Activated gamma-delta T cell treated with Interleukin-2 at 50 U/mL for 16 hours (primary cell): ENCODE data around the gene CTNND2.

Source experiments
- DNase-seq: peaks from one replicate; pipeline ENCODE4 v3.0.0-alpha.2; 2020

Gene CTNND2

GRCh38 chr5:11062397-11062796, 841.8 kb downstream of the CTNND2 start:
- DNase-seq = no peak

GRCh38 chr5:11056560-11056959, 847.7 kb downstream of the CTNND2 start:
- no peak for DNase-seq

GRCh38 chr5:11054014-11054413, 850.2 kb downstream of the CTNND2 start:
- no peak for DNase-seq

- DNase-seq = no peak
Observed at GRCh38 chr5:11052871-11053270, 851.4 kb downstream of the CTNND2 start.

- no peak for DNase-seq
Observed at GRCh38 chr5:11050596-11051304, 853.5 kb downstream of the CTNND2 start.

- no peak for DNase-seq
Observed at GRCh38 chr5:11048760-11049159, 855.5 kb downstream of the CTNND2 start.

GRCh38 chr5:11047625-11048024, 856.6 kb downstream of the CTNND2 start:
- DNase-seq = no peak

GRCh38 chr5:11047030-11047429, 857.2 kb downstream of the CTNND2 start:
- no peak for DNase-seq

- DNase-seq = no peak
Observed at GRCh38 chr5:11046160-11046559, 858.1 kb downstream of the CTNND2 start.

GRCh38 chr5:11045411-11045810, 858.8 kb downstream of the CTNND2 start:
- DNase-seq = no peak

GRCh38 chr5:11044581-11044980, 859.7 kb downstream of the CTNND2 start:
- no peak for DNase-seq

GRCh38 chr5:11043881-11044280, 860.4 kb downstream of the CTNND2 start:
- no peak for DNase-seq

GRCh38 chr5:11040345-11040744, 863.9 kb downstream of the CTNND2 start:
- no peak for DNase-seq

GRCh38 chr5:11038772-11039171, 865.5 kb downstream of the CTNND2 start:
- DNase-seq = no peak

GRCh38 chr5:11037941-11038340, 866.3 kb downstream of the CTNND2 start:
- no peak for DNase-seq

GRCh38 chr5:11037080-11037479, 867.2 kb downstream of the CTNND2 start:
- DNase-seq = no peak

- DNase-seq = no peak
Observed at GRCh38 chr5:11030671-11031070, 873.6 kb downstream of the CTNND2 start.

- no peak for DNase-seq
Observed at GRCh38 chr5:11027660-11028059, 876.6 kb downstream of the CTNND2 start.

GRCh38 chr5:11026543-11026942, 877.7 kb downstream of the CTNND2 start:
- no peak for DNase-seq

- no peak for DNase-seq
Observed at GRCh38 chr5:11023945-11024344, 880.3 kb downstream of the CTNND2 start.

GRCh38 chr5:11013793-11014192, 890.5 kb downstream of the CTNND2 start:
- no peak for DNase-seq

- no peak for DNase-seq
Observed at GRCh38 chr5:11012295-11012694, 892.0 kb downstream of the CTNND2 start.

GRCh38 chr5:11010429-11011210, 893.6 kb downstream of the CTNND2 start:
- DNase-seq = no peak

GRCh38 chr5:11009576-11009975, 894.7 kb downstream of the CTNND2 start:
- DNase-seq = no peak
